ENCODE results near the gene DHTKD1.

The DHTKD1 gene

DNA sequence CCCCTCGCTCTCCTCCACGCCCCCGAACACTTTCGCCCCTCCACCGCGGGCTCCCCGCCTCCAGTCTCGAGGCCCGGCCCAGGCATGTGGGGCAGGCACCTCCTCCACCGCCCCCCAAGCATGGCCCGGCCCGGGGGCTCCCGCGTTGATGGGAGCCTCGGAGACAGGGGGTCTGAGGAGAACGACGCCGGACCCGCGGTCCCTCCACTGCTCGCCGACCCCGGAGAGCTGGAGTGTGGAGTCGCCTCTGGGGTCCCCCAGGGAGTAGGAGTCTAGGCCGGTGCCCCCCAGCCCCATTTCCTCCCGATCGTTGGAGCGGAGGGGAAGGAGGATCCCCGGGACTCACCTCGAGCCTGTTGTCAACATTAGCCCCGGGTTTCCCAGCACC is 26.4 kb upstream of the DHTKD1 start:
- Histone ChIP-seq H3K4me1 (ENCODE audit: insufficient read depth, poor library complexity, severe bottlenecking) (peaks cover 15% of the 10 kb centered on the region), H3K9me3 (ENCODE audit: severe bottlenecking) (no peaks in the 10 kb centered on the region), H3K4me3 (ENCODE audit: severe bottlenecking) (peak overlapping the region; percentile 100), H3K27me3 (ENCODE audit: insufficient read depth, poor library complexity, severe bottlenecking) (no peaks in the 10 kb centered on the region), H3K27ac (ENCODE audit: poor library complexity, severe bottlenecking) (peak overlapping the region; percentile 70), H3K36me3 (ENCODE audit: low read depth) (peaks cover 9% of the 10 kb centered on the region; the same call in 1 of the 2 replicates)
- ATAC-seq (ENCODE audit: low read depth) = peak; percentile 17; the same call in 2 of the 3 replicates
- TF ChIP-seq, protein P1, sequence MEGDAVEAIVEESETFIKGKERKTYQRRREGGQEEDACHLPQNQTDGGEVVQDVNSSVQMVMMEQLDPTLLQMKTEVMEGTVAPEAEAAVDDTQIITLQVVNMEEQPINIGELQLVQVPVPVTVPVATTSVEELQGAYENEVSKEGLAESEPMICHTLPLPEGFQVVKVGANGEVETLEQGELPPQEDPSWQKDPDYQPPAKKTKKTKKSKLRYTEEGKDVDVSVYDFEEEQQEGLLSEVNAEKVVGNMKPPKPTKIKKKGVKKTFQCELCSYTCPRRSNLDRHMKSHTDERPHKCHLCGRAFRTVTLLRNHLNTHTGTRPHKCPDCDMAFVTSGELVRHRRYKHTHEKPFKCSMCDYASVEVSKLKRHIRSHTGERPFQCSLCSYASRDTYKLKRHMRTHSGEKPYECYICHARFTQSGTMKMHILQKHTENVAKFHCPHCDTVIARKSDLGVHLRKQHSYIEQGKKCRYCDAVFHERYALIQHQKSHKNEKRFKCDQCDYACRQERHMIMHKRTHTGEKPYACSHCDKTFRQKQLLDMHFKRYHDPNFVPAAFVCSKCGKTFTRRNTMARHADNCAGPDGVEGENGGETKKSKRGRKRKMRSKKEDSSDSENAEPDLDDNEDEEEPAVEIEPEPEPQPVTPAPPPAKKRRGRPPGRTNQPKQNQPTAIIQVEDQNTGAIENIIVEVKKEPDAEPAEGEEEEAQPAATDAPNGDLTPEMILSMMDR (IDR thresholded peaks at IDR 0.05; ENCODE audit: poor library complexity, severe bottlenecking) = no peak
- DNase-seq (ENCODE audit: low spot score) = no peak

DNA sequence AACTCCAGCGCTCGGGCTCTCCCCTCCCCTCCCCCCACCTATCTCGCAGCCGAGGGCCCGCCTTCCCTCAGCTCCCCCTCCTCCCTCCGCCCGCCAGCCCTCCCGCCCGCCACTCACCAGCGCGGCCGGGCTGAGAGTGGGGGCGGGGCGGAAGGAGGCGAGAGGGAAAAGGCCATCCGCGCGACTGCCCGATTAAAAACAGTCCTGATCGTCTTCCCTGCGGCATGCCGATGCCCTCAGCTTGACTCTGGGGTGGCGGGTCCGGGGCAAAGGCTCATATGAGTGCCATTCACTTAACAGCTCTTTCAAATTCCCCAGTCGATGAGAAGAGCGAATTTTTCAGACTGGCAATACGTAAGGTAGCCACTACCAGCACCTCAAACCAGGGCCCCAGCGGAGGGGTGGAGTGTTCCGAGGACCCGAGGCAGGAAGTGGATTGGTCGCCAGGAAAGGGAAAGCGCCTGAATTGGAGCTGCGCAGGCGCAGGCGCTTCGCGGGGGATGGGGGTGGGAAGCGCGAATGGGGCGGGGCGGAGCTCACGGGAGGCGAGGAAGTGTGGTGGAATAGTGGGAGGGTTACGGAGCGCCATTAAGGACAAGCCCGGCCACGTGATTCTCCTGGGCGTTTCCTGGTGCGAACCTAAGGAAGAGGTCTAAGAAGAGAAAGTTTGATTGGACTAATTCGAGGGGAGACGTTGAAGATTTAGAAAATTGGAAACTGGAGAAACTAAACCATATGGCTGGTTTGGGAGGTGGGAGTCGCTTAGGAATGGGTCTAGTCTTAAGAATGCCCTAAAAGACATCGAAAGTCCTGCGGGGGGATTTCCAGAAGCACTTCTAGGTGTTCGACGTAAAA is 25.7 kb upstream of the DHTKD1 start, which contains the start of gene UPF2:
Gene UPF2, minus strand, starts transcription at position 13 of the 855 bp plus-strand sequence. CDS start 7,386 bp downstream, outside the sequence.
- H3K36me3 ChIP-seq (ENCODE audit: low read depth) = peaks cover 9% of the 10 kb centered on the region; the same call in 1 of the 2 replicates
- peak within 1 kb of the TSS; percentile 100 for H3K4me3 ChIP-seq (ENCODE audit: severe bottlenecking)
- TF ChIP-seq, protein P1 (IDR thresholded peaks at IDR 0.05; ENCODE audit: poor library complexity, severe bottlenecking) = no peak
- peak within 1 kb of the TSS; percentile 70 for H3K27ac ChIP-seq (ENCODE audit: poor library complexity, severe bottlenecking)
- peaks cover 15% of the 10 kb centered on the region for H3K4me1 ChIP-seq (ENCODE audit: insufficient read depth, poor library complexity, severe bottlenecking)
- DNase-seq (ENCODE audit: low spot score) (peak; percentile 99), ATAC-seq (ENCODE audit: low read depth) (peak; percentile 87)
- no peaks in the 10 kb centered on the region for H3K27me3 ChIP-seq (ENCODE audit: insufficient read depth, poor library complexity, severe bottlenecking)
- H3K9me3 ChIP-seq (ENCODE audit: severe bottlenecking) = no peaks in the 10 kb centered on the region

DNA sequence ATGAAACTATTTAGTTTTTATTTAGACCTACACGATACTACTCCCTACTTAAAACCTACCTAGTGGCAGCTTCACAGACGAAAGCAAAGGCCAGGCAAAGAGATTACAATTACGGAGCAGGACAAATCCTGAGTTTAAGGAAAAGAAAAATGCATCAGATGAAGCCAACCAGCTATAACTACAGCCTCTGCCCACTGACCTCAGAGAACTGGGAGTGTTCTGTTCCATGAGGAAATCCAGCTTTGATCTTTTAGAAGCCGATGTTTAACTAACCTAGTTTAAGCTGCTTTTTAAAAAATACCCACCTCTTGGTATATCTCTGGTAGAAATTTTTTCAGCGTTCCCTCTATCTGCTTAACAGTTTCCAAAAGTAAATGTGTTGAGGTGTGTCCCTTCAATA is 23.2 kb upstream of the DHTKD1 start:
- TF ChIP-seq, protein P1 (IDR thresholded peaks at IDR 0.05; ENCODE audit: poor library complexity, severe bottlenecking) = no peak
- Histone ChIP-seq H3K27ac (ENCODE audit: poor library complexity, severe bottlenecking) (no peak overlapping the region), H3K4me3 (ENCODE audit: severe bottlenecking) (no peak overlapping the region), H3K27me3 (ENCODE audit: insufficient read depth, poor library complexity, severe bottlenecking) (no peaks in the 10 kb centered on the region), H3K4me1 (ENCODE audit: insufficient read depth, poor library complexity, severe bottlenecking) (peaks cover 13% of the 10 kb centered on the region), H3K9me3 (ENCODE audit: severe bottlenecking) (no peaks in the 10 kb centered on the region), H3K36me3 (ENCODE audit: low read depth) (0 out of 2 replicates have a peak, but pooled peaks cover 5% of the 10 kb centered on the region)
- DNase-seq (ENCODE audit: low spot score) (no peak), ATAC-seq (ENCODE audit: low read depth) (no peak)

DNA sequence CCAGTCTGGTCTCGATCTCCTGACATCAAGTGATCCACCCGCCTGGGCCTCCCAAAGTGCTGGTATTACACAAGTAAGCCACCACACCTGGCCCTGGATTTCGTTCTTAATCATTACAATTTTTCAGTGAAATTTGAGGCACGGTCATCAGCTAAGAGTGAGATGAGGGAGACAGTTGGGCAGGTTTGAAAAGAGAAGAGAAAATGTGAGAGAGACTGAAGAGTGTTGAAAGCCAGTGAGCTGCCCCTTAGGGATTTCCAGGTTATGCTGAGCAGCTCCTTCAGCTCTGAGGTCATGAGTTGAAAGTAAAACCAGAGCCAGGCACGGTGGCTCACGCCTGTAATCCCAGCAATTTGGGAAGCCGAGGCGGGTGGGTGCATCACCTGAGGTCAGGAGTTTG is 20.2 kb upstream of the DHTKD1 start:
- Histone ChIP-seq H3K27ac (ENCODE audit: poor library complexity, severe bottlenecking) (no peak overlapping the region), H3K9me3 (ENCODE audit: severe bottlenecking) (no peaks in the 10 kb centered on the region), H3K4me1 (ENCODE audit: insufficient read depth, poor library complexity, severe bottlenecking) (peaks cover 4% of the 10 kb centered on the region), H3K27me3 (ENCODE audit: insufficient read depth, poor library complexity, severe bottlenecking) (no peaks in the 10 kb centered on the region), H3K36me3 (ENCODE audit: low read depth) (no peaks in the 10 kb centered on the region), H3K4me3 (ENCODE audit: severe bottlenecking) (no peak overlapping the region)
- TF ChIP-seq, protein P1 (IDR thresholded peaks at IDR 0.05; ENCODE audit: poor library complexity, severe bottlenecking) = no peak
- no peak for ATAC-seq (ENCODE audit: low read depth)
- no peak for DNase-seq (ENCODE audit: low spot score)

DNA sequence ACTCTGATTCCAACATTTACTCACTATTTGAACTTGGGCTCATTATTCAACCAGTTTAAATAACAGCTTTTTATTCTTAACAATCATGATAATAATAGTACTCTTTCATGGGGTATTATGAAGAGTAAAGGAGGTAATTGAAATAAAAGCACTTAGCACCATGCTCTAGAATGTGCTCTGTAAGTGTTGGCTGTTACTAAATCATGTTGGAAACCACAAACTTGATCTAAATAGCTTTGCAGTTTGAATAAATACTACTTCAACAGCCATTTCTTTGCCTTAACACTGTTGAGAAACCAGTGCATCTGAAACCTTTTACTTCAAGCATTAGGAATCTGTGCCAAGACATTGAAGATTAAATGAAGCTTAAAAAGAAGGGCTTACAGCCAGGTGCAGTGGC is 18.2 kb upstream of the DHTKD1 start:
- ATAC-seq (ENCODE audit: low read depth) (no peak), DNase-seq (ENCODE audit: low spot score) (no peak)
- Histone ChIP-seq H3K4me3 (ENCODE audit: severe bottlenecking) (no peak overlapping the region), H3K27ac (ENCODE audit: poor library complexity, severe bottlenecking) (no peak overlapping the region), H3K36me3 (ENCODE audit: low read depth) (no peaks in the 10 kb centered on the region), H3K4me1 (ENCODE audit: insufficient read depth, poor library complexity, severe bottlenecking) (peaks cover 5% of the 10 kb centered on the region), H3K9me3 (ENCODE audit: severe bottlenecking) (no peaks in the 10 kb centered on the region), H3K27me3 (ENCODE audit: insufficient read depth, poor library complexity, severe bottlenecking) (no peaks in the 10 kb centered on the region)
- TF ChIP-seq, protein P1 (IDR thresholded peaks at IDR 0.05; ENCODE audit: poor library complexity, severe bottlenecking) = no peak

Data from RWPE2 (cell line).